NT2/D1 (cell line): ENCODE results near the gene CCT7.

Experiments
- YY1 ChIP-seq: IDR thresholded peaks from 2 replicates; pipeline ENCODE4 v1.6.1; 2011; ENCODE audit not compliant: insufficient read length, insufficient read depth
- ZNF274 ChIP-seq: IDR thresholded peaks from 2 replicates; pipeline ENCODE4 v1.6.1; 2011; ENCODE audit warnings: mild to moderate bottlenecking, low read depth, low read length

GRCh38 chr2:73290049-73290839 is 56.1 kb downstream of the CCT7 start:
- TF ChIP-seq YY1, result no peak
- no peak for TF ChIP-seq ZNF274
